OCI-LY1 (cell line): ENCODE results near the gene SYNE1.

Experiments used
- EZH2 ChIP-seq: fragments of 200-600 bp; sonication (generic), shearing (Covaris generic); IDR thresholded peaks from 2 replicates; pipeline ENCODE4 v1.8.0; 2017; ENCODE audit warnings: borderline replicate concordance, mixed run types, mild to moderate bottlenecking, antibody characterized with exemption, low read length, moderate library complexity, mixed read lengths
- TF ChIP-seq, protein P1 (sequence below): fragments of 200-600 bp; sonication (generic), shearing (Covaris generic); IDR thresholded peaks from 2 replicates; pipeline ENCODE4 v1.5.1; 2017; ENCODE audit warnings: mild to moderate bottlenecking, antibody characterized with exemption, low read length, moderate library complexity, mixed read lengths

DNA sequence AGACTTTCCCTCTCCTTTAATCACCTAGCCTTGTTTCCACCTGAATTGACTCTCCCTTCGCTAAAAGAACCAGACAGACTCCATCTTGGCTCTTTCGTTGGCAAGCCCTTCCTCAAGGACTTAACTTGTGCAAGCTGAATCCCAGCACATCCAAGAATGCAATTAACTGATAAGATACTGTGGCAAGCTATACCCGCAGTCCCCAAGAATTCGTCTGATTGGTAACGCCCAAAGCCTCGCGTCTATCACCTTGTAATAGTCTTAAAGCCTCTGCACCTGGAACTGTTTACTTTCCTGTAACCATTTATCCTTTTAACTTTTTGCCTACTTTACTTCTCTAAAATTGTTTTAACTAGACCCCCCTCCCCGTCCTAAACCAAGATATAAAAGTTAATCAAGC is 45.0 kb upstream of the SYNE1 start:
- TF ChIP-seq, protein P1, sequence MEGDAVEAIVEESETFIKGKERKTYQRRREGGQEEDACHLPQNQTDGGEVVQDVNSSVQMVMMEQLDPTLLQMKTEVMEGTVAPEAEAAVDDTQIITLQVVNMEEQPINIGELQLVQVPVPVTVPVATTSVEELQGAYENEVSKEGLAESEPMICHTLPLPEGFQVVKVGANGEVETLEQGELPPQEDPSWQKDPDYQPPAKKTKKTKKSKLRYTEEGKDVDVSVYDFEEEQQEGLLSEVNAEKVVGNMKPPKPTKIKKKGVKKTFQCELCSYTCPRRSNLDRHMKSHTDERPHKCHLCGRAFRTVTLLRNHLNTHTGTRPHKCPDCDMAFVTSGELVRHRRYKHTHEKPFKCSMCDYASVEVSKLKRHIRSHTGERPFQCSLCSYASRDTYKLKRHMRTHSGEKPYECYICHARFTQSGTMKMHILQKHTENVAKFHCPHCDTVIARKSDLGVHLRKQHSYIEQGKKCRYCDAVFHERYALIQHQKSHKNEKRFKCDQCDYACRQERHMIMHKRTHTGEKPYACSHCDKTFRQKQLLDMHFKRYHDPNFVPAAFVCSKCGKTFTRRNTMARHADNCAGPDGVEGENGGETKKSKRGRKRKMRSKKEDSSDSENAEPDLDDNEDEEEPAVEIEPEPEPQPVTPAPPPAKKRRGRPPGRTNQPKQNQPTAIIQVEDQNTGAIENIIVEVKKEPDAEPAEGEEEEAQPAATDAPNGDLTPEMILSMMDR: no peak
- TF ChIP-seq EZH2: no peak
